Cardiac muscle cell (in vitro differentiated cells and primary cell): ENCODE measurements around the gene KLF2. TPM values are rescaled to one million over a fixed set of nuclear protein-coding genes. Genes with fewer than 3 reads are reported as not detected.

Experiments used
- DNase-seq, 2 donors: peaks; one replicate each; pipeline versions ENCODE4 v3.0.0 to v3.0.0-alpha.2; 2010 to 2017; ENCODE audit warnings: low read depth in 1 of 2, low spot score in 1 of 2
- H3K27ac ChIP-seq: fragments of 200-600 bp; sonication (generic); 2 replicates; pipeline ENCODE4 v1.5.1; 2016
- H3K27me3 ChIP-seq: fragments of 200-600 bp; sonication (generic); 2 replicates; pipeline ENCODE4 v1.6.0; 2016; ENCODE audit warnings: control low read depth
- H3K36me3 ChIP-seq: fragments of 200-600 bp; sonication (generic); 2 replicates; pipeline ENCODE4 v1.5.1; 2016; ENCODE audit warnings: control low read depth
- H3K4me1 ChIP-seq: fragments of 200-600 bp; sonication (generic); 2 replicates; pipeline ENCODE4 v1.8.1; 2017; ENCODE audit warnings: low read depth, mild to moderate bottlenecking, mixed run types
- H3K4me3 ChIP-seq: fragments of 200-600 bp; sonication (generic); 2 replicates; pipeline ENCODE4 v1.5.1; 2016; ENCODE audit warnings: mild to moderate bottlenecking
- H3K9me3 ChIP-seq: fragments of 200-600 bp; sonication (generic); 2 replicates; pipeline ENCODE4 v1.5.1; 2017; ENCODE audit warnings: low read depth, mild to moderate bottlenecking, control low read depth
- polyA plus RNA-seq: library from polyadenylated mRNA; unstranded; fragments of >200 nt; fragmentation: Nextera tagmentation; extraction: Ambion mirVana; gene quantifications from 2 replicates; pipeline ENCODE4 v1.2.1, GENCODE V29; 2016
- total RNA-seq: library from RNA; depleted of rRNA; stranded (reverse); fragments of >200 nt; gene quantifications from 2 replicates; pipeline ENCODE4 v1.2.3, GENCODE V29; 2016
- TF ChIP-seq, protein P1 (sequence below): IDR thresholded peaks from 2 replicates; pipeline ENCODE4 v1.5.1; 2012; ENCODE audit warnings: low read depth, mild to moderate bottlenecking, low read length

KLF2 gene
- total and polyA plus RNA-seq, 2 experiments from 2014 or later: 7.8 to 10.9 TPM

DNA sequence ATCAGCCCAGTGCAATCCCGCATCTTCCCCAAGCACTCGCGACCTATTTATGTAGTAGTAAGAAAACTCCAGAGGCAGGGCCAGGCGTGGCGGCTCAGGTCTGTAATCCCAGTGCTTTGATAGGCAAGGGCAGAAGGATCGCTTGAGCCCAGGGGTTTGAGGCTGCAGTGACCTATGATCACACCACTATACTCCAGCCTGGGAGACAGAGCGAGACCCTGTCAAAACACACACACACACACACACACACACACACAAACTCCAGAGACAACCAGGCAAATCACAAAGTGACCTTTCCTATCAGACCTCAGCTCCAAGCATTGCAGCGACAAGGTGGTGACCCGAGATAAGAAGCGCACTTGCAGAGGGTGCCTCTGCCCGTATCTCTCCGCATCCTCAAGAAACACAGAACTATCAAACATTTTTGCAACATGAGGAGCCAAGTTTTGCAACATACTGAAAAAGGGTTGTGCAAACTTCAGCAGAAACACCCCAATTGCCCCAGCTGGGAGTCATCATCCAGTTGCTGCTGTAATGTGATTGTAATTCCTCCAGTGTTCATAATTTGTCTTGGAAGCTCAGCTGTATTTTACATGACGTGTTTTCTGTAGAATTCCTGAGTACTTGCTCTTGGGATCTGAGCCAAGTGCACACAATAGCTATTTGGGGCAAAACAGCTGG lies 8.7 kb upstream of the KLF2 start:
- TF ChIP-seq, protein P1, sequence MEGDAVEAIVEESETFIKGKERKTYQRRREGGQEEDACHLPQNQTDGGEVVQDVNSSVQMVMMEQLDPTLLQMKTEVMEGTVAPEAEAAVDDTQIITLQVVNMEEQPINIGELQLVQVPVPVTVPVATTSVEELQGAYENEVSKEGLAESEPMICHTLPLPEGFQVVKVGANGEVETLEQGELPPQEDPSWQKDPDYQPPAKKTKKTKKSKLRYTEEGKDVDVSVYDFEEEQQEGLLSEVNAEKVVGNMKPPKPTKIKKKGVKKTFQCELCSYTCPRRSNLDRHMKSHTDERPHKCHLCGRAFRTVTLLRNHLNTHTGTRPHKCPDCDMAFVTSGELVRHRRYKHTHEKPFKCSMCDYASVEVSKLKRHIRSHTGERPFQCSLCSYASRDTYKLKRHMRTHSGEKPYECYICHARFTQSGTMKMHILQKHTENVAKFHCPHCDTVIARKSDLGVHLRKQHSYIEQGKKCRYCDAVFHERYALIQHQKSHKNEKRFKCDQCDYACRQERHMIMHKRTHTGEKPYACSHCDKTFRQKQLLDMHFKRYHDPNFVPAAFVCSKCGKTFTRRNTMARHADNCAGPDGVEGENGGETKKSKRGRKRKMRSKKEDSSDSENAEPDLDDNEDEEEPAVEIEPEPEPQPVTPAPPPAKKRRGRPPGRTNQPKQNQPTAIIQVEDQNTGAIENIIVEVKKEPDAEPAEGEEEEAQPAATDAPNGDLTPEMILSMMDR: no peak
- Histone ChIP-seq H3K27ac (peak overlapping the region; percentile 65), H3K36me3 (no peaks in the 10 kb centered on the region), H3K27me3 (no peaks in the 10 kb centered on the region), H3K9me3 (no peaks in the 10 kb centered on the region), H3K4me1 (peaks cover 15% of the 10 kb centered on the region), H3K4me3 (no peak overlapping the region)
- peak; percentile 48 to 99 for DNase-seq

DNA sequence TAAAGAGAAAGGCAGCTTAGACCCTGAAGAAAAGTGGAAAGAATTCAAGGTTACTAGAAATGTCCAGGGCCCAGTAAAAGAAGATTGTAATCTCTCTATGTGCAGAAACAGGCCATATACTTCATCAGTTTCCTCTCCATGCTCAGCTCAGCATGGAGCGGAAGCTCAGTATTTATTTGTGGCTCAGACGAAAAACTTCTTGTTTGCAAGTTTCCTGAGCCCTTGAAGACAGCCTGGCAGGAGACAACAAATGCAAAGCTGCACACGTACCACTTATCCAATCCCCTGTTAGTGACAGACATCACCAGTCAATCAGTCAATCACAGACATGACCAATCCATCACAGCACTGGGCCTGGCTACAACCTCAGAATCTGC lies 8.1 kb upstream of the KLF2 start:
- peaks cover 15% of the 10 kb centered on the region for H3K4me1 ChIP-seq
- no peak overlapping the region for H3K4me3 ChIP-seq
- H3K36me3 ChIP-seq: no peaks in the 10 kb centered on the region
- no peaks in the 10 kb centered on the region for H3K9me3 ChIP-seq
- TF ChIP-seq, protein P1: no peak
- no peak for DNase-seq
- peak overlapping the region; percentile 65 for H3K27ac ChIP-seq
- no peaks in the 10 kb centered on the region for H3K27me3 ChIP-seq

DNA sequence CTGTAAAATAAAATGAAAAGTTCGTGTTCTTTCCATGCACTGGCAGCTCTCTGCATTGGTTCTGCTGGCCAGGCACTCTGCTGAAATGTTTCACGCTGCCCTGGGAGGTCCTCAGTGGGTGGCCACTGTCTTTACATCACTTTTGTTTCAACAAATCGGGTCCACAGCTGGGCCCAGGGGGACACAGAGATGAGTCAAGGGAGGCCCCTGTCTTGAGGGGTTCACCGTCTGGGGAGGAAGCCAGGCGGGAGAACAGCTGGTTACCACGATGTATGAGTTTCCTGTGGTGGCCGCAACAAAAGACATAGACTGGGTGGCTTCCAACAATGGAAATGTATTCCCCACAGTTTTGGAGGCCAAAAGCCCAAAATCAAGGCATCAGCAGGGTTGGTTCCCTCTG lies 5.1 kb upstream of the KLF2 start:
- peaks cover 13% of the 10 kb centered on the region for H3K27me3 ChIP-seq
- peak in 1 of 2 donors; percentile 72 for DNase-seq
- no peaks in the 10 kb centered on the region for H3K9me3 ChIP-seq
- peaks cover 17% of the 10 kb centered on the region for H3K4me1 ChIP-seq
- TF ChIP-seq, protein P1: no peak
- no peak overlapping the region for H3K27ac ChIP-seq
- H3K36me3 ChIP-seq: no peaks in the 10 kb centered on the region
- no peak overlapping the region for H3K4me3 ChIP-seq

DNA sequence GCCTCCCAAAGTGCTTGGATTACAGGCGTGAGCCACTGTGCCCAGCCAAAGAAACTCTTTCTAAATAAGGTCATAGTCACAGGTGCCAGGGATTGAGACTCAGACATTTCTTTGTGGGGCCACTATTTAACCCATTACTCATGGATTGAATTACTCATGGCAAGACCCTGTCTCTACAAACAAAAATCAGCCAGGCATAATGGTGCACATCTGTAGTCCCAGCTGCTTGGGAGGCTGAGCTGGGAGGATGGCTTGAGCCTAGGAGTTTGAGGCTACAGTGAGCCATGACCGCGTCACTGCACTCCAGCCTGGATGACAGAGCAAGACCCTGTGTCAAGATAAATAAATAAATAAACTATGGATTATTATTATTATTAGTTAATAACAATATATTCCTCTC lies 3.6 kb upstream of the KLF2 start:
- peaks cover 7% of the 10 kb centered on the region for H3K4me1 ChIP-seq
- no peaks in the 10 kb centered on the region for H3K36me3 ChIP-seq
- H3K4me3 ChIP-seq: no peak overlapping the region
- no peak overlapping the region for H3K27ac ChIP-seq
- no peaks in the 10 kb centered on the region for H3K9me3 ChIP-seq
- TF ChIP-seq, protein P1: no peak
- H3K27me3 ChIP-seq: peaks cover 17% of the 10 kb centered on the region
- DNase-seq: no peak

DNA sequence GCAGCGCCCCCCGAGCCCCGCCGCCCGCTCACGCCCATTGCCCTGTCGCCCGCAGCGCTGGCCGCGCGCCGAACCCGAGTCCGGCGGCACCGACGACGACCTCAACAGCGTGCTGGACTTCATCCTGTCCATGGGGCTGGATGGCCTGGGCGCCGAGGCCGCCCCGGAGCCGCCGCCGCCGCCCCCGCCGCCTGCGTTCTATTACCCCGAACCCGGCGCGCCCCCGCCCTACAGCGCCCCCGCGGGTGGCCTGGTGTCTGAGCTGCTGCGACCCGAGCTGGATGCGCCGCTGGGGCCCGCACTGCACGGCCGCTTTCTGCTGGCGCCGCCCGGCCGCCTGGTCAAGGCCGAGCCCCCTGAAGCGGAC lies 518 bp downstream of the KLF2 start:
- Histone ChIP-seq H3K4me1 (peaks cover 6% of the 10 kb centered on the region), H3K27me3 (peaks cover 46% of the 10 kb centered on the region), H3K36me3 (peaks cover 8% of the 10 kb centered on the region), H3K4me3 (peak overlapping the region; percentile 72), H3K9me3 (no peaks in the 10 kb centered on the region), H3K27ac (peak overlapping the region; percentile 83)
- peak in 1 of 2 donors; percentile 56 for DNase-seq
- TF ChIP-seq, protein P1: peak; percentile 8
